Activated CD4-positive, CD25-positive, alpha-beta regulatory T cell treated with anti-CD3 and anti-CD28 coated beads, Interleukin-2, amount 50 U/mL, for 16 hours (primary cell): ENCODE measurements around the gene RARB.

Source experiments
- DNase-seq: peaks from one replicate; pipeline ENCODE4 v3.0.0-alpha.2; 2020; ENCODE audit warnings: low read depth, low spot score

RARB gene

DNA sequence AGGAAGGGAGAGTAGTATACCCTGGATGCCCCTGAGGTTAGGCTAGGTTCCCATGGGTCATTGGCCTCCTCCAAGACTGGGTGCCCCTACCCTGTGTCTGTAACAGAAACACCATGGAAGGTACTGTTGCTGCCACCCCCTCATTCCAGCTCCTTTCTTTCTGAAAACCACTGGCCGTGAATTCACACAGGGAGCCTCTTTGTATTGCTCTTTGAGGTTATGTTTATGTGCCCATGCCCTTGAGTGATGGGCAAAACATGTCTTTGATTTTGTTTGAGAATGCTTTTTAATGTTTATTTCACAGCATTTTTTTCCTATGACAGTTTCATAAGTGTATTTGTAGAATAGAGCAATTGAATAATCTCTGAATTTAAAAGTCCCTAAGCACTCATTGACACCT lies 79.7 kb downstream of the RARB start:
- no peak for DNase-seq

GRCh38 chr3:25508433-25508832 lies 80.4 kb downstream of the RARB start:
- no peak for DNase-seq

- DNase-seq: no peak
Measured at GRCh38 chr3:25508901-25509300, 80.8 kb downstream of the RARB start.

- no peak for DNase-seq
Measured at GRCh38 chr3:25510797-25511196, 82.7 kb downstream of the RARB start.

DNA sequence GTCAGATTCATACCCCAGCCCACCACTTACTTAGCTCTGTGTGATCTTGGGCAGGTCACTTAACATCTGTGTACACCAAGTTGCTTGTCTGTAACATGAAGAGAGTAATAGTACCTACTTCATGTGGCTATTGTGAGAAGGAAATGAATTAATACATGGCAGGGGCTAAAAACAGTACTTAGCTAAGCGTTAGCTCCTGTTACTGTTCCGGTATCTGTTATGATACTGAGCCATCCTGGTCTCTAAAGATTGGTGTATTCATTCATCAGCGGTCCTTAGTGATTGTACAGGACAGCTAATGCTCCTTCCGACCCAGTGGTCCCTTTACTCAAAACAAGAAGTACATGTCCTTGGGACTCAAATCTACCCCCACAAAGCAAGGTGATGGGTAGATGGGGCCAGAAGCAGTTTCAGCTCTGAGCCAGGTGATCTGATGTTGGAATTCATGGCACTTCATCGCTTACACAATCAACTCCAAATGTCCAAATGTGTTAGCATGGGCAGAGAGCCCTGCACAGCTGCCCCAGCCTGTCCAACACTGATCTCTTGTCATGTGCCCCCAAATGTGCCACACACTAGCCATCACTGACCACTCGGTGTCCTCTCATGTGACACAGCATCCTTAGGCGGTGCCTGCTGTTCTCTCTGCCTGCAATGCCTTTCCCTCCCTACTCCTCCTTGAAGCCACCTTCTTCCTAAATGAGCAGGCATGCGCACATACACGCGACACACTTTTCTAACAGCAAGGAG lies 84.1 kb downstream of the RARB start:
- no peak for DNase-seq

- DNase-seq: no peak
Measured at GRCh38 chr3:25513642-25514266, 85.7 kb downstream of the RARB start.

DNA sequence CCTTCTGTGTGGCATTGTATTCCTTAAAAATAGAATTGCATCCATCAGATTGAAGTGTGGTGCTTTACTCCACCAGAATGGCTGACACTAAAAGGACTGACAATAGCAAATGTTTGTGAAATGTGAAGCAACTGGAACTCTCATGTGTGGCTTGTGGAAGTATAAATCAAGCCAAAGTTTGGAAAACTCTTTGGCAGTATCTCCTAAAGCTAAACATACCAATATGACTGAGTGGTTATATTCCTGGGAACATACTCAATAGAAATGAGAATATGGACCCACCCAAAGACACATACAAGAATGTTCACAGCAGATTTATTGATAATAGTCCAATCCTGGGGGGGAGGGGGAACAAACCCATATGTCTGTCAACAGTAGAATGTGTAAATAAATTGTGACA lies 87.1 kb downstream of the RARB start:
- no peak for DNase-seq

DNA sequence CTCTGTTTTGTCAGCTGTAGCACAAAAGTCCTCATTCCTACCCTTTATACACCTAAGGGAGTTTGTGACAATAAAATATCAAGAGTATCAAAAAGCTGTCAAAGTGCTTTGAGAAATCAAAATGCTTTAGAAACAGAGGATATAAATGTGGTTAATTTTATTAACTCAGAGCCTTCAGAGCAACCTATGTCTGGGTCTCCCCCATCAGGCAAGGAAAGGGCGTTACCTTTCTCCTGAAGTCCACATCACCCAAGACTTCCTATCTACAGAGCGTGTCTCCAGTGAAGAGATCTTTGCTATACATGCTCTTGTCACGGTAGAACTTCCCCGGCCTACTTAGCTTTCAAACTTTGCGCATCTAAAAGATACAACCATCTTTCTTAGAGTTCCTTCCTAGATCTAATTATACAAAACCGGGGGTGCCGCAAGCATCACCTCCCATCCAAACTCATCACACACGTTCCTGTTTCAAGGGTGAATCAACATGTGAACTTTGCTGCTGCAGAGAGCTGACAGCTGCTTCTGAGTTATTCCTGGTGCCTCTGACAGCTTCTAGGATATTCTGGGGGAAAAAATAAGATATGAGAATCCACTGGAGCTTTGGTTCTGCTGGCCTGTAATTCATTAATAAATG lies 93.0 kb downstream of the RARB start:
- no peak for DNase-seq

GRCh38 chr3:25527336-25527735 lies 99.3 kb downstream of the RARB start:
- DNase-seq: no peak

DNA sequence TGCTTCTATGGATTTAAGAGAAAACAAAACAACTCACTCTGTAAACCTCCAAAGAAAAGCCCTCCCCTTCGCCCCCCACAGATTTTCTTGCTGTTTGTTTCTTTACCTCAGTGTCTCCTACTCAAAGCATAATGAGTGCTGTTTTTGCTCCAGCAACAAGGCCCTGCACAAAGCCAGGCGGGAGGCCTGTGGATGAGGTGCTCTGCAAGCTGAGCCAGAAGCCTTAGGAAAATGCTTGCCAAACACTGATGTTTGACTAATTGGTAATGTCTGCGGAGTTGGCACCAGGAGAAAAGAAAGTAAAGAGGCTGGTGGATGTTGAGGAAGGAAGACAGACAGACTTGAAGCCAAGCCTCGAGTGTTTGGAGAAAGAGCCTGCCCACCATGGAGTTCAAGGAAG lies 99.7 kb downstream of the RARB start:
- no peak for DNase-seq

DNA sequence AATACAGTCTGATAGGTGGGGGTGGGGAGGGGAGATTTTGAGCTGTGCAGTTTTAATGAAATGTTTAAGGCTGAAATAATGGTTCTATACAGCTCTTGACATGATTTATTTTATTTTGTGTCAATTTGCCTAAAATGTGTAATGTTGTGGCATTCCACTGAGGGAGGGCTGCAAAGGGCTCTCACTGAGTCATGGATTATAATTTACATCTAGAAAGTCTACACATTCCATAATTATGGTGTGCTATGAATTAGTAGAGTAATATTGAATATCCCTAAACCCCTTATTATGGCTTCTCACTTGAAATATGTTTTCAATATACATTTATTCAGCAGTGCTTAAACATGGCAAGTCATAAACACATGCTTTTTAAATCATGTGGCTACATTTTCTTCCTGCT lies 103.9 kb downstream of the RARB start:
- DNase-seq: no peak

- no peak for DNase-seq
Measured at GRCh38 chr3:25532431-25533162, 104.5 kb downstream of the RARB start.

DNA sequence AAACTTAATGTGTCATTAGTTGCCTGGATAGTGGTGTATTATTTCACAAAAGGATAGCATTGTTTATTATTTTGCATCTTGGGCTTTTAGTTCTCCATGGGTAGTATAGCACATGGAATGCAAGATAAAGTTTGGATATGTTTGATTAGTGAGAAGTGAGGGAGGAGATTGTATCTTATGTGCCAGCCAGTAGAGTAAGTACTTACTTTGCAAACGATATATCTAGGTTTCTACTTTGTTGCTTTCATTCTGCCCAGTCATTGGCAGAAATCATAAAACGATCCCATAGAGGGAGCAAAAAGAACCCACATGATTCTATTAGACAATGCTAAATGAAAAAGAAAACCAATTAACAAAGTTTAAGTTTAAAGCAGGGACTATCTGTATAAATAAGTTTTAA lies 105.3 kb downstream of the RARB start:
- DNase-seq: no peak

GRCh38 chr3:25534007-25534406 lies 105.9 kb downstream of the RARB start:
- DNase-seq: no peak

- no peak for DNase-seq
Measured at GRCh38 chr3:25536521-25537391, 108.7 kb downstream of the RARB start.

- DNase-seq: no peak
Measured at GRCh38 chr3:25537516-25537915, 109.5 kb downstream of the RARB start.

- no peak for DNase-seq
Measured at GRCh38 chr3:25540273-25540672, 112.2 kb downstream of the RARB start.

DNA sequence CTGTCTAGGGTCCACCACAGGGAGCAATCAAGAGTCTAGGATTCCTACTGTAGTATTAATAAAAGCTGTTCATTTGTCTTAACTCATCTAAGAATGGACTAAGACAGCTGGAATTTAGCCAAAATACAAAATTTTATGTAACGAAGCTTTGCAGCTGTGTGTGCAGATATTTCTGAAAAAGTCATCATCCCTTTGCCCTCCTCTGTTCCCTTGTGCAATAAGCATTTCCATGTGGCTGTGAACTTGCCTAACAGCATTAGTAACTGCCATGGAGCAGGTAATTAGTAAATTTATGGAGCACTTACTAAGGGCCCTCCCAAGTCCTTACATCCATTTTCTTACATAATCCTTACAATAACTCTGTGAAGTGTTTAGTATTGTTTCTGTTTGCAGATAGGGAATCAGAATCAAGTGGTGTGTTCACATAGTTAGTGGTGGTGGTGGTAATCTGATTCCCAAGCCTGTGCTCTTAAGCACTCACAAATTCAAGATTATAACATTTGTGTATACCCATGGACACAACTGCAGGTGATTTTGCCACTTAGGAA lies 114.5 kb downstream of the RARB start:
- DNase-seq: no peak

DNA sequence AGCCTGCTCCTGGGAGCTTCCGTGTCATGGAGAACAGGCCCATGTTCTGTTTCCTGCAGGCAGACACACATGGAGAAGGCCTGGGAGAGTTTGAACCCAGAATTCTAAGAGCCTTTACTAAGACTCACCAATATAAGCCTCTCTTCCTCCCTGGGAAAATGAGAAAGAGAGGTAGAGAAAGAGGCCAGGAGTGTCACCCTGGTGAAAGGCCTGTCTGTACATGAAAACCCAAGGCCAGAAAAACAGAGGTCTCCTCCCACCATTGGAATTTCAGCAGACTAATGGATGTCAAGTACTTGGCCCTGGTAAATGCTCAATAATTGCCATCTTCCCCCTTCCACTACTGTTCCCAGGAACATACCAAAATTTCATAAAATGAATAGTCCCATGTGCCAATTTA lies 119.0 kb downstream of the RARB start:
- no peak for DNase-seq

GRCh38 chr3:25547943-25548674 lies 120.0 kb downstream of the RARB start:
- DNase-seq: no peak
